Right ventricle myocardium inferior (tissue), 1 donor: Measurements from ENCODE around the gene LRRC27. TPM values are rescaled to one million over a fixed set of nuclear protein-coding genes. Genes with fewer than 3 reads are reported as not detected.

Experiments used
- ATAC-seq: fragments of 200-7000 bp; cut with Tn5 transposase; one replicate; pipeline ENCODE4 v1.9.1; 2020; ENCODE audit warnings: mild to moderate bottlenecking, moderate library complexity
- DNase-seq: peaks from one replicate; pipeline ENCODE4 v3.0.0; 2021; ENCODE audit errors: missing footprints
- intact Hi-C: fragments of 100-400 bp; cut with DNase I; formaldehyde crosslinking; loops from one replicate; pipeline ENCODE4 v1.11.0; 2022
- total RNA-seq: library from RNA; stranded (reverse); fragmentation: NEBNext Ultra II Directional; extraction: Animal tissue kit (Norgen Biotek cat#: 25700); gene quantifications from one replicate; pipeline ENCODE4 v1.2.1, GENCODE V29; 2021
- donor health status: DM: no; HTN: yes; CAD: no; lungs with severe emphysema.

Gene LRRC27
- total RNA-seq, 1 donor from 2014 or later = 4.2 TPM

GRCh38 chr10:132349766-132350165 lies 17.8 kb downstream of the LRRC27 start:
- intact Hi-C loops = no loop called here
- DNase-seq = no peak
- ATAC-seq = no peak

DNA sequence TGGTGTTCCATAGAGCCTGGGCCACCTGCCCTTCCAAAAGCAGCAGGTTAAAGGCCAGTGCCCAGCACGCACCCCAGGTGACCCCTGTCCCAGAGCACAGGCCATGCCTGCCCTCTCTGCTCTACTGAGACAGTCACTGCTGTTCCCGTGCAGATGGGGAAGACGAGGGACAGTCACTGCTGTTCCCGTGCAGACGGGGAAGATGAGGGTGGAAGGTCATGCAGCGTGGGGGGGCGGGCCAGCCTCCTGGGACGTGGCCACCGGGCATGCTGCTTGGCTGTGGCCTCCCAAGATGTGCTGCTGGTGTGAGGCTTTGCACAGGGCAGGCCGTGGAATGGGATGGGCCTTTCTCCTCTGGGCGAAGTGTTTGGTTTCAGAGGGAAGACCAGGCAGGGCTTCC lies 18.4 kb downstream of the LRRC27 start:
- DNase-seq (no peak), ATAC-seq (no peak)
- intact Hi-C loops = no loop called here

- ATAC-seq (no peak), DNase-seq (no peak)
- intact Hi-C loops = no loop called here
These were observed 19.0 kb downstream of the LRRC27 start for GRCh38 chr10:132350946-132351345.

DNA sequence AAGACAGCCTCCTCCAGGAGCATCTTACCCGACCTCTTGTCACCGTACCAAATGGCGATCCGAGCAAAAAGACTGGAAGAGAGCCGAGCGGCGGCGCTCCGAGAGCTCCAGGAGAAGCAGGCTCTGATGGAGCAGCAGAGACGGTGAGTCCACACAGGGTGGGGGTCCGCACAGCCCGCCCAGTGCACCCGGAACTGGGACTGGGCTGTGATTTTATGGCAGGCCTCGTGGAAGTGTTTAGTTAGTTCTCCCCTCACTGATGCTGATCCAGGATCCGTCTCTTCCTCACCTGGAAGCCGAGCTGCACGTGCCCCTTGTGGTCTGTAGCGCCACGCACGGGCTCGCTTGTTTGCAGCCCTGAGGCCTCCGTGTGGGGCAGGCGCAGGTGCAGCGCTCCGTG lies 19.6 kb downstream of the LRRC27 start:
- ATAC-seq = no peak
- intact Hi-C loops = no loop called here
- DNase-seq = no peak

GRCh38 chr10:132352462-132353308 lies 20.7 kb downstream of the LRRC27 start:
- intact Hi-C loops = loop anchor here (1.0 kb wide), 1 partner anchor 129 kb away; no protein-coding TSS in a partner anchor
- ATAC-seq (peak; percentile 62), DNase-seq (peak; percentile 88)

GRCh38 chr10:132353456-132354355 lies 21.7 kb downstream of the LRRC27 start:
- DNase-seq (no peak), ATAC-seq (no peak)
- intact Hi-C loops = loop anchor here (1.0 kb wide), 1 partner anchor 130 kb away; no protein-coding TSS in a partner anchor

DNA sequence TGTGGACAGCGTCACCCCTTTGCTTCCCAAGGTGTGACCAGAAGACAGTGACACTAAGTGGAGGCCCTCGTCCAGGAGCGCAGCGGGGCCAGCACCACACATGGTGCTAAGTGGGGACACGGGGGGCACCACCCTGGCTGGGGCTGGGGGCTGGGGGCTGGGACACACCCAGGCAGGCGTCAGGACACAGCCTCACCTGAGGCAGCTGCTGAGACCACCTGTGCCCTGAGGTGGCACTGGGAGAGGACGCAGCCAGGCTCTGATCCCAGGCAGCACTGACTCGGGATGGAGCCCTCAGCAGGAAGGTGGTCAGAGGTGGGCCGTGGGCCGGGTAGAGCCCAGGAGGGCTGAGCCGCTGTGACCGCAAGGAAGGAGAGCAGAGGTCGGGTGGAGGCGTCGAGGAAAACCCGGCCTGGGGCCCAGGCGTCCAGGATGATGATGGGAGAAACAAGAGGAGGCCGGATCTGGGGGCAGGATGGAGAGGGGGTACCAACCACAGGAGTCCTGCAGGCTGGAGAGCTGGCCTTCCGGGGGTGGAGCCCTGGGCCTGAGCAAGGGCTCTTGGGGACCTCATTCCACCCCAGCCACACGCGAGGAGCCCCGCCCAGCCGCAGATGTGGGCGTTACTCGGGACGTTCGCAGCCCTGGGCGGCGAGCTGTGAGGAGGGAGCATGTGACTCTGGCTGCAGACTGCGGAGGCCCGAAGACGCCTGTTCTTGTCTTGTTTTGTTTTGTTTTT lies 22.5 kb downstream of the LRRC27 start:
- no peak for ATAC-seq
- DNase-seq = peak; percentile 65
- intact Hi-C loops = no loop called here

DNA sequence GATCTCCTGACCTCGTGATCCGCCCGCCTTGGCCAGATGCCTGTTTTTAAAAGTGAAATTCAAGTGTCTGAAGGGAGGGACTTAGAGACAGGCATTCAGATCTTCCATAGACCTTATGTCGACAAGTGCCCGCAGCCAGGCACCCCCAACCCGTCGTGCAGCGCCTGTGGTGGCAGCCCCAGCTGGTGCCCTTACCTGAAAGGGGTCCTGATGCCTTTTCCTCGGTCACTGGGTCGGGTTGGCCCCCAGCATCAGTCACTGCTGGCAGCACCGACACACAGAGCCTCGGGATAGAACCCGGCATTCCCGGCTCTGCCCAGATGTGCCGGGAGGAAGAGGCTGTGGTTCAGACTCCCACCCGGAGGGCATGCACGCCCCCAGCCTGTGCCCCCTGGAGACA lies 23.3 kb downstream of the LRRC27 start:
- ATAC-seq (no peak), DNase-seq (no peak)
- intact Hi-C loops = no loop called here

GRCh38 chr10:132355754-132356153 lies 23.8 kb downstream of the LRRC27 start:
- ATAC-seq (no peak), DNase-seq (no peak)
- intact Hi-C loops = no loop called here

- ATAC-seq = no peak
- DNase-seq = no peak
These were observed 24.7 kb downstream of the LRRC27 start for GRCh38 chr10:132356621-132357195.

DNA sequence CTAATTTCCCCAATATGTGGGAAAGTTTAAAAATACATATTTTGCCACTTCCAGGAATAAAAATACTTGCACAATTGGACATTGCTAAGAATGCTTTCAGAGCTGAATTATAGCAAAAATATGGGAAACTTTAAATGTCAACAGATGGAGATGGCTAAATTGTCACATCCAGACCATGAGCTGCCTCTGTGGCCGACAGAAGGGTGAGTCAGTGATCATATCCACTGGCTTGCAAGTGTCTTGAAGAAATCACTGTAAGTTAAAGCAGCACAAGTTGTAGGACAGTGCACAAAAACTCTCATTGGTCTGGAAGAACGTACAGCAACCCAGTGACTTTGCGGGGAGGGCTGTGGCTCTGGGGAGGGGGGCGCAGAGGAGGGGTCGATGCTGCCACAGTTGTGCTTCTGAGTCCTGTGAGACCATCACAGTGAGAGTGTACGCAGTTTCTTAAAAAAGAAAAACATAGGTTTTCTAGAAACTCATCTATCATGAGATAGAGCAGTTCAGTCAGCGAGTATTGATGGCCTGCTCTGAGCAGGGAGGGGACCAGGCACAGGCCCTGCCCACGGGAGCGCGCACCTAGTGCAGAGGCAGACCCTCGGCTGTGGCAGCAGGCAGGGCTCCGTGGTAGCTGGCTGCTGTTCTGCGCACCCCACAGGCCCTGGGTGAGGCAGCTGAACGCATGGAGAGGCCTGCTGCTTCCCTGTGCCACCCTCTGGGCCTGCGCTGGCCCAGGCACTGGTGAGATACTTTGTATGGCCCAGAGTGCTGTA lies 25.5 kb downstream of the LRRC27 start:
- intact Hi-C loops = no loop called here
- DNase-seq (peak; percentile 4), ATAC-seq (no peak)

More at GRCh38 chr10:132356621-132357195, 24.7 kb downstream of the LRRC27 start:
- intact Hi-C loops = no loop called here

GRCh38 chr10:132359305-132360040 lies 27.5 kb downstream of the LRRC27 start:
- ATAC-seq (peak; percentile 57), DNase-seq (peak; percentile 75)
- intact Hi-C loops = no loop called here

GRCh38 chr10:132360766-132361447 lies 28.9 kb downstream of the LRRC27 start:
- ATAC-seq = no peak
- peak; percentile 82 for DNase-seq

DNA sequence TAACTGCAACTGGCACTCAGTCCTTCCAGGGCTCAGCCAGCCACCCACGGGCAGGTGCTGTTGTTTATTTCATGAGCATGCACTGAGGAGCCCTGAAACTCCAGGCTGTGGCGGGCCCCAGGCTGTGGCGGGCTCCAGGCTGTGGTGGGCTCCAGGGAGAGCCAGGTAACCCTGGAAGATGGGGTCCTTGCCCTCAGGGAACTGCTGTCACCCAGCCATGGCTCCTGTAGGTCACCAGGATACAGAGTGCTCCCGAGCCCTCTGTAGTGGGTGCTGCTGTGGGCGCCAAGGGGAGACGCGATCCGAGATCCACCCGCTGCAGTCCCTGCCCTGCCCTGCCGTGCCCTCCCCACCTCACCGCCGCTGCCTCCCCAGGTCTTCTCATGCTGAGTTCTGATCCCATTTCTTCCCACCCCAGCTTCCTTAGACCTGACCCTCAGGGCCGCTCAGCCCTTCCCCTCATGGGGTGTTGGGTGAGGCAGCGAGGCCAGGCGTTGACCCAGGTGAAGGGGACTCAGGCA lies 29.6 kb downstream of the LRRC27 start:
- DNase-seq (no peak), ATAC-seq (no peak)
- intact Hi-C loops = no loop called here

More at GRCh38 chr10:132360766-132361447, 28.9 kb downstream of the LRRC27 start:
- intact Hi-C loops = no loop called here

- intact Hi-C loops = no loop called here
- peak; percentile 31 for DNase-seq
- ATAC-seq = no peak
These were observed 30.2 kb downstream of the LRRC27 start for GRCh38 chr10:132362151-132362611.

DNA sequence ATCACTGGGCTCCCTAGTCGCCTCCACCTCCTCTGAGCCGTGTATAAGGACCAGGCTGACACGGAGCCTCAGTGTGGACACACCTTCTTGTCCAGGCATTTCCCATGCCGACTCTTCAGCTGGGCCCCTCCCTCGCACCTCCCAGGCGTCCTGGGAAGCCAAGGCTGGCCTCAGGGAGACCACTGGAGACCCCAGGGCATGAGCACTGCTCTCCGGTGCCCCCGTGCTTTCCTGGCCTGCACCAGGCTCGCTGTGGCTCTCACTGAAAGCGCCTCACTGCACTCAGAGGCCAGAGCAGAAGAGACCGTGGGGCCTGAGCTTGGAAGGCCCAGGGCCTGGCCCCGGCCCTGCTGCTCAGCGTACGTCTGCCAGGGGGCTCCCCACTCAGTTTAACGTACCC lies 31.4 kb downstream of the LRRC27 start:
- no peak for ATAC-seq
- intact Hi-C loops = no loop called here
- peak; percentile 43 for DNase-seq
